Fibroblast of the aortic adventitia (primary cell): ENCODE measurements around the gene HOXA9. TPM values are rescaled to one million over a fixed set of nuclear protein-coding genes. Genes with fewer than 3 reads are reported as not detected.

ENCODE experiments used
- DNase-seq: peaks from one replicate; pipeline ENCODE4 v3.0.0-alpha.2; 2010; ENCODE audit warnings: low read depth
- H3K4me3 ChIP-seq: 2 replicates; pipeline ENCODE4 v1.5.1; 2011; ENCODE audit warnings: low read depth, mild to moderate bottlenecking, control low read depth, low read length, moderate library complexity
- CTCF ChIP-seq: IDR thresholded peaks from 2 replicates; pipeline ENCODE4 v1.5.1; 2011; ENCODE audit warnings: mild to moderate bottlenecking, low read length, control low read depth, inconsistent platforms; ENCODE audit not compliant: insufficient read depth
- total RNA-seq: library from RNA; depleted of rRNA; stranded (reverse); fragments of >200 nt; gene quantifications from 2 replicates; pipeline ENCODE4 v1.2.3, GENCODE V29; 2012; ENCODE audit warnings: low replicate concordance

The HOXA9 gene
- total RNA-seq: not detected in 2 replicates

GRCh38 chr7:27165089-27165995, at the start of gene HOXA9:
HOXA9 (minus strand) TSS chr7:27165537; CDS start chr7:27165457, 80 bp downstream.
- no peak for DNase-seq
- no peak for TF ChIP-seq CTCF
- H3K4me3 ChIP-seq: no peak within 1 kb of the TSS

GRCh38 chr7:27214239-27214950, 49.1 kb upstream of the HOXA9 start:
- no peak for DNase-seq
- no peak for TF ChIP-seq CTCF
- no peak overlapping the region for H3K4me3 ChIP-seq

- H3K4me3 ChIP-seq: no peak overlapping the region
- no peak for DNase-seq
- no peak for TF ChIP-seq CTCF
Measured at GRCh38 chr7:27213433-27214238, 48.3 kb upstream of the HOXA9 start.

- no peak for TF ChIP-seq CTCF
- DNase-seq: no peak
- no peak overlapping the region for H3K4me3 ChIP-seq
Measured at GRCh38 chr7:27212497-27213432, 47.4 kb upstream of the HOXA9 start.

GRCh38 chr7:27211764-27212204, 46.4 kb upstream of the HOXA9 start:
- DNase-seq: no peak
- no peak for TF ChIP-seq CTCF
- H3K4me3 ChIP-seq: no peak overlapping the region
